ENCODE data around the gene EVPL.

- no peak for TF ChIP-seq CTCF (IDR thresholded peaks at IDR 0.05)
- TF ChIP-seq EP300 (IDR thresholded peaks at IDR 0.05), result no peak
These were observed 6.0 kb upstream of the EVPL start for GRCh38 chr17:76033139-76033538.
